GM18909 (cell line): Measurements from ENCODE around the gene PTPRN2.

Source experiments
- ATAC-seq: cut with Tn5 transposase; IDR thresholded peaks from one replicate; pipeline ENCODE4 v1.9.1; 2021; ENCODE audit warnings: mild to moderate bottlenecking; ENCODE audit not compliant: unreplicated experiment, poor library complexity

PTPRN2 gene

DNA sequence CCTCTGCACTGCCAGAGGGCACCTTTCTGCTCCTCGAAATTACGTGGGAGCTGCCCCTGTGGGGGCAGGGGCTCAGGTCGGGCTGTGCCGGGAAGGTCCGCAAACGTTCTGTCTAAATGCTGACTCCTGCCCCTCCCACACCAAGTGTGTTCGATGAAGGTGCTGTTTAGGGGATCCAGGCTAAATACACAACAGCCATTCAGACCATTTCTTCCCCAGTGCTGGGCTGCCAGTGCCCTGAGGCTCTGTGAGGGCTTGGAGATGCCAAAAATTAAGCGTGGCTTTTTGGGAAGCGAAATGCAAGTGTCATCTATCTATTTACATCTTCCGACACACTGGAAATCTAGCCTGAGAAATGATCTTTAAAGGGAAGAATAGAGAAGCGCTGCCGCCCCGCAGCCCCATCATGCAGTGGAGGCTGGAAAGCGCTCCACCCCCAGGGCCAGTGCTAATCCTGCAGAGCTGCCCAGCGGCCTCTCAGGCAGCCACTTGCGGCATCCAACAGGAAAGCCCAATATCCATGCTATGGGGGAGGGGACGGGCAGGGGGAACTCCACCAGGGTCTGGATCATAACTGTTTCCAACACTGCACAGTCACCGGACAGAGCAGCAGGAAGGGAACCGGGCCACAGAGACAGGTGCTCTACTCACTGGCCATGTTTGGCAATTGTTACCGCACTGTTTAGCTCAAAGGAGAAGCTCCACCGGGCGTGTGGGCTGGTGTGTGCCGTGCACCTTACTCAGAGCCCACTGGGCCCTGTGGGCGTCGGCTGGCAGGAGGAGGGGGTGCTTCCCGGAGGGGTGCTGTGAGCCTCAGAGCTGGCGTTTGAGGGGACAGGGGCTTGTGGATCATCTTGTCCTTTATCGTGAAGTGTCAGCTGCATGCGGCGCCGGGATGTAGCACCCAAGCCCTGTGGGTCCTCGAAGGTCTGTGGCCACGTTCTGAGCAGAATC is 1045.3 kb downstream of the PTPRN2 start:
- no peak for ATAC-seq

DNA sequence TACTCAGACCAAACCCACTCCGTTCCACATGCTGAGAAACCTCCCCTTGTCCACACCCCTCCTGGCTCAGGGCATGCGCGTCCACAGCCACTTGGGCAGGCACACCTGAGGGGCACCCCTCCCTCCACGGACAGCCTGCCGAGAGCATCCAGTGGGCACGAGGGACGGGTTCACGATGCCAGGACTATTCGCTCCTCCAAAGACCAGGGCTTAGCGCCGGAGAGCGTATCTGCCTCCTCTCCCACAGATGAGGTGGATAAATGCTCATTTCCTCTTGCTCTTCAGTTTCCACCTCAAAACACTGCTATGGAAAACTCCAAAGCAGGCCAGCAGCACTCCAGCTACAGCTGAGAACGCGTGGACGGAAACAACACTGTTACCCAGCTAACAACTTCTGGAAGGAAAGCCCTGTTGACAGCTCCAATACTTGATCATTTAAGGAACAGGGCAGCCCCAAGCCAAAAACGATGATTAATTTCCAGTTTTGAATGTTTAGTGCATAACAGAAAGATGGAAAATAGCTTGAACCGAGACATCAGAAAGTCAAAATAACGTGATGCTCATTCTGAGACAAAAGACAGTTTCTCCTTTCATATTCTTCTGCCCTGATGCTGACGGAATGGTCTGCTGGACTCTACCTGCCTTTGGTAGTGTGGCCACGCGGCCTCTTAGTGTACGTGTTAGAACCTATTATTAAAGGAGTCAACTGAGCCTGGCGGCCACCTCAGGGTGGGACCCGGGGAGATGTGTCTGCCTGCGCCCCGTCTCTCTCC is 1046.1 kb downstream of the PTPRN2 start:
- ATAC-seq = no peak

DNA sequence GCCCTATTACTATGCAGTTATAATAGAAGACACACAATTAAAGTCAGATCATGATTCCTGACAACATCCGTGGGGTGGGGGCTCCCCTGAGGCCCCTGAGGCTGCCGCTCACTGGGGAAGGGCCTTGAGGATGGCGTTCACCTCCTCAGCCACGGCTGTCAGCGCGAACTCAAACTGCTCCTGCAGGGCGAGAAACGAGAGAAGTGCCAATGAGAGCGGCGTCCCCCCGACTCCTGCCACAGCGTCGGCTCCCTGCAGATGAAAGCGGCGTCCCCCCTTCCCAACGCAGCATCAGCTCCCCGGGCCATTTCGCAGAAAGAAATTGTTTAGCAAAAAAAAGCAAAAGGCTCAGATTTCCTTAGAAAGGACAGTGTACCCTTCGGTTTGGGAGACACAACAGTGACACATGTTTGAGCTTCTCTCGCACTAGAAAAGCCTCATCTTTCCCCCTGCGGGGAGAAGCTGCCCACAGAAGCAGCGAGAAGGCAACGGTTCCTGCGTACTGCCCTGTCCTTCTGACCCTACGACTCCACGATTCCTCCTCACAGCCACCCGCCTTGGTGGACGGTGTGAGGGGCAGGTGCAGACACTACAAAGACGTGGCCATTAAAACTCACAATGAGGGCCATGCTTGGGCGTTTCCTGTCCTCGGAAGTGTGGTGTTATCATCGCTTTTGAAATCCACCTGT is 1046.9 kb downstream of the PTPRN2 start:
- ATAC-seq = no peak

- ATAC-seq = no peak
These were observed 1047.6 kb downstream of the PTPRN2 start for GRCh38 chr7:157540020-157540419.

GRCh38 chr7:157539521-157539920 is 1048.1 kb downstream of the PTPRN2 start:
- ATAC-seq = no peak

- no peak for ATAC-seq
These were observed 1048.9 kb downstream of the PTPRN2 start for GRCh38 chr7:157538735-157539134.

DNA sequence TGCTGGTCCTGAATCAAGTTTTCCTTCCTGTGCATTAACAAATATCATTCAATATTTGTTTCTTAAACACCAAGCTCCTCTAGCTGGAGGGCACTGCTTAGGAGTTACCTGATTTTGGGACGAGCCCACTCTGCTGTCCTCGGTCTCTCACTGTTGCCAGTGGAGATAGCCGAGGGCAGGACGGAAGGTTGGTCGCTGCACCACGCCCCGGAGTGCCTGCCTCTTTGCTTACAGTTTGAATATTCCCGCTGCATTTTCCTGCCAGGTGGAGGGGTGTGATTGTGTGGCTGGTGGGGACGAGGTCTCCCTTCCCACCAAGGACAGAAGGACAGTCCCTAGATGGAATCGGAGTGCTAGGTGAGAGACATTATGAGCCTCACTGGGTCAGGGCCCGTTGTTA is 1049.3 kb downstream of the PTPRN2 start:
- no peak for ATAC-seq

GRCh38 chr7:157537056-157537455 is 1050.6 kb downstream of the PTPRN2 start:
- no peak for ATAC-seq

DNA sequence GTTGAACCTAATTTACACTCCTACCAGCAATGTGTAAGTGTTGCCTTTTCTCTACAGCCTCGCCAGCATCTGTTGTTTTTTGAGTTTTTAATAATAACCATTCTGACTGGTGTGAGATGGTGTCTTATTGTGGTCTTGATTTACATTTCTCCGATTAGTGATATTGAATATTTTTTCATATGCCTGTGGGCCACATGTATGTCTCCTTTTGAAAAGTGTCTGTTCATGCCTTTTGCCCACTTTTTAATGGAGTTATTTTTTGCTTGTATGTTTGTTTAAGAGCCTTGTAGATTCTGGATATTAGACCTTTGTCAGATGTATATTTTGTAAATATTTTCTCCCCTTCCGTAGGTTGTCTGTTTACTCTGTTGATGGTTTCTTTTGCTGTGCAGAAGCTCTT is 1055.6 kb downstream of the PTPRN2 start:
- ATAC-seq = no peak

DNA sequence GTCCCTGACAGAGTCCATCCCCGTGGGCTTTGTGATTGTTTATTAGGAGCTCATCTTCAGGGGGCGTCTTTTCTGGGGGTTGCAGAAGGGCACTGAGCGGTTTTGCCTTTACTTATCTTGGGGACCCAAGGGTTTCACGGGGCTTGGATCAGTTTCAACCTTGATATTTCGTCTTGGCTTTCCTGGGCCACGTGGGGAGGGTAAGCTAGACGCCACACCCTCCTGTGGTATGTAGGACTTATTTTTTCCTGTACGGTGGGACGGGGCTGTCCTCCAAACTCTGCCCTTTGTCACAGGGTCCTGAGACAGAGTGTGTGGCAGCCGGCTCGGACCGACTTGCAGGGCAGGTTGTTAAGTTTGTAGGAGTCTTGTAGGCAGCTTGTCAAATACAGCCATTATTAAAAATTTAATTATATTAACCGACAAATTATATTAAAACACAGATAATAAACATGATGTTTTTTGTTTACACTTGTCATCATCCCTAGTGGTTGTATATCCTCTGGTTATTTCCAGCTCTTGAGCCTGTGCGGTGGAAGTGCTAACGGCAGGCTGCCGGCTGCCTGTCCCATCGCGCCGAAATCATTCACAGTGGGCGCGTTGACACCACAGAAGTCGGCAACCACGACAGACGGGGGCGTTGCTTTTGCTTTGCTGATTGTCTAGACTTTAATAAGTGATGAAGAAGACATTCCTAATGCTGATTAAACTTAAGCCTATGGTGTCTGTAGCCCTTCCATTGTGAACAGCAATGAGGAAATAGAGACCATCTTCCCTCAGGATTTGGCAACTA is 1057.7 kb downstream of the PTPRN2 start:
- ATAC-seq = no peak

DNA sequence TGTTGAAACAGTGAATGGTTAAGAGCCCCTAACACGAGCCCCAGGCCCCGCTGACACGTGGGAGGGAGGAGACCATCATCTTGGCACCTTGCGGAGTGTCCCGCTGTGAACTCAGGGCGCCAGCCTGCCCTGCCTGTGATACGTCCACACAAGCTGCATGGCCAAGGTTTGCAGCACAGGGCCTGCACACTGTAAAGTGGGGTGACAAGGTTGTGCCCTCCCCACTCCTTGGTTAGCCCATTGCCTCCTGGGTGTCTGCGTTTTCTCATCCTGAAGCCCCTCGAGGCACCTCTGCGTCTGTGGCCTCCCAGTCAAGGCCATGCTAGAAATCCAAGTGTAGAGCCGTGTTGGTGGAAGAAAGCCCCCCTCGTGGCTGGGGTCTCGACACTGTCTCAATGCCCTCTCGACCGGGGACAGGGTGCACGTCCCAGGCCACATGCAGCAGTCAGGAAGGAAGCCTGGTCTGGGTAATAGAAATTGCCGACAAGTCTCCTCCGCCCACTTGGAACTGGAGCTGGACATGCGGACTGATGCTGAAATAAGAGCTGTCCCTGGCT is 1058.8 kb downstream of the PTPRN2 start:
- no peak for ATAC-seq

DNA sequence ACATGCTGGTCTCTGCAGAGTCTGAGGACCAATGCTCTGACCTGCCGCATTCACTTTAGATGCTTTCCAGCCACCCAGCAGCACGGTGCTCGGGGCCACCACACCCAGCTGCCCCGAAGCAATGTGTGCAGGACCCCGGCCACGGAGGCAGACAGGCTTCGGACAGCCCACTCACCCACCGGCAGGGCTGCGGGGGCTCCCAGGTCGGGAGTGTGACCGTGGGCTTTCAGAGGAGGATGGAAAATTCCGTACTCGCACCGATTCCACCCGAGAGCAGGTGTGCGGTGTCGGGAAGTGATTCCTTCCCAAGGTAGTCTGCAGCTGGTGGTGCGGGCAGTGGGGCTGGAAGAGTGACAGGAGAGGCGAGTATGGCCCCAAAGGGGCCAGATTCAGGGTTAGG is 1059.9 kb downstream of the PTPRN2 start:
- no peak for ATAC-seq

GRCh38 chr7:157526913-157527634 is 1060.5 kb downstream of the PTPRN2 start:
- no peak for ATAC-seq

DNA sequence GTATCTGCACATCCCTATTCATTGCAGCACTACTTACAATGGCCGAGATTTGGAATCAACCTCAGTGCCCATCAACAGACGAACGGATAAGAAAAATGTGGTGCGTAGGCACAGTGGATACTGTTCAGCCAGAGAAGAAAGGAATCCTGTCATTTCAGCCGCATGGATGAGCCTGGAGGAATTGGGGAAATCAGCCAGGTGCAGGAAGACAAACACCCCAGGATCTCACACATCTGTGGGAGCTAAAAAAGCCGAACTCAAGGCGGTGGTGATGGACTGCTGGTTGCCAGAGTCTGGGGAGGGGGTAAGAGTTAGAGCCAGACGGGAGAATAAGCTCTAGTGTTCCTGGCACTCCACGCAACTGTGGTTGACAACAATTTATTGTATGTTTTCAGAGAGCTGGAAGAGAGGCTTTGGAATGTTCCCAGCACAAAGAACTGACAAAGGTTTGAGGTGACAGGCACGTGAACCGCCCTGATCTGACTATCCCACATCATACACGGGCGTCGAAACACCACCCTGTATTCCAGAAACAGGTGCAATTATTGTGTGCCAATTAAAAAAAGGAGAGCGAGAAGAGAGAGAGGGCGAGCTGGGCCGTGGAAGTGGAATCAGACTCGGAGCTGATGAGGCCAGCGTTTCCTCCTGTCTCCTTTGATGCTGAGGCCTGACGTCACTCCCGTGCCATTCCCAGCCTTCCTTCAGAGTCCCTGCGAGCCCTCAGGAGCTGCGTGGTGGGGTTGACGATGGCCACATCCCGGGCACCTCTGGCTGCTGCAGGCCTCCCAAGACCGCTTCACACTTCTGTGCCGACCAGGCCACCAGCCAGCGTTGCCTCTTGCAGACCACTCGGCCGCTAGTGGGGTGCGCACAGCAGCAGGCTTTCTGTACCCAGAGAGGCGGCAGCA is 1061.4 kb downstream of the PTPRN2 start:
- no peak for ATAC-seq

- ATAC-seq = no peak
These were observed 1062.1 kb downstream of the PTPRN2 start for GRCh38 chr7:157525491-157525915.

GRCh38 chr7:157524731-157525130 is 1062.9 kb downstream of the PTPRN2 start:
- ATAC-seq = no peak

DNA sequence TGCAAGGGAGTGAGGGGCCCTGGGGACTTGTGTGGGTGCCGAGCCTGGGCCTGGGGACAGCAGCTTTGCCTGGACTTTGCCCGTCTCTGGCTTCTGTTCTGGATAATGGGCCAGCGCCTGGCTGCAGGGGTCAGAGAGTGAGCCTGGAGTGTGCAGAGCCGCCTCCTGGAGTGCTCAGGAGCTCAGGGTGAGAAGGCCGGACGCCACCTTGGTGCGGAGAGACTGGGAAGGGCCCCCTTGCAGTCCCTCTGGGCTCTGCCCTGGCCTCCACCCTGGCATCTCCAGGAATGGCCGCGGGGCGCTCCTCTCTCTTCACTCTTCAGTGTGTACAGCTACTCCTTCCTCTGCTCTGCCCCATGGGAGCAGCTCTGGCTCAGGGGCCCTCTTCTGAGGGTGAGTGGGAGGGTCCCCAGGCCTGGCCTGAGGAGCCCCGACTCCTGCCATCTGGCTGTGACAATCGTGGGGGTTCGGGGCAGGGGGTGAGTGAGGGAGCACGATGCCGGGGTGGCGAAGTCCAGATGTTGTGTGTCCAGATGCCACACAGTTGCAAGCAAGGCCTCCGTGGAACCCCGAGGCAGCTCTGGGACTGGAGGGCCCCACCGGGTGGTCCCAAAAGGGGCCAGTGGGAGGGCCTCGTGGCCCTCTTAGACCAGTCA is 1063.7 kb downstream of the PTPRN2 start:
- ATAC-seq = no peak

DNA sequence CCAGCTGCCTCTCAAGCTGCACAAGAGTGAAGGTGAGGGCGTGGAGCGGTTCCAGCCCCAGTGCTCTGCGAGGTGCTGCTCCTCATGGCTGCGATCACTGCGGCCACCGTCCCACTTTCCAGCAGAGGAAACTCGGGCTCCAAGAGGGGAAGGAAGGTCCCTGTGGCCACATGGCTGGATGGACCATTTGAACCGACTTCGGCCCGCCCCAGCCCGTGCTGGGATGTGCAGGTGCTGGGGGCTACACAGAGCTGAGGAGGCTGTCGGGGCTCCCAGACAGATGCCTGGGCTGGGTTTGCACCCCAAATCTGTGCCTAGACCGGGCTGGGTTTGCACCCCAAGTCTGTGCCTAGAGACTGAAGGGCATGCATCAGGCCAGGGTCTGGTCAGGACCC is 1064.3 kb downstream of the PTPRN2 start:
- no peak for ATAC-seq
